Glutamatergic neuron (in vitro differentiated cells): ENCODE results near the gene BIK. TPM values are rescaled to one million over a fixed set of nuclear protein-coding genes. Genes with fewer than 3 reads are reported as not detected.

Experiments
- DNase-seq: peaks from one replicate; pipeline ENCODE4 v3.0.0; 2022
- H3K27ac Mint-ChIP-seq: one replicate; pipeline ENCODE4 v1.8.0; 2020; ENCODE audit warnings: mild to moderate bottlenecking, mixed read lengths, inconsistent platforms; ENCODE audit not compliant: unreplicated experiment
- H3K27me3 Mint-ChIP-seq: one replicate; pipeline ENCODE4 v1.8.0; 2020; ENCODE audit warnings: mild to moderate bottlenecking, moderate library complexity, mixed read lengths, inconsistent platforms; ENCODE audit not compliant: unreplicated experiment
- H3K36me3 Mint-ChIP-seq: one replicate; pipeline ENCODE4 v1.8.0; 2020; ENCODE audit warnings: mild to moderate bottlenecking, mixed read lengths, inconsistent platforms; ENCODE audit not compliant: unreplicated experiment
- H3K4me1 Mint-ChIP-seq: one replicate; pipeline ENCODE4 v1.8.0; 2020; ENCODE audit warnings: mild to moderate bottlenecking, low read depth, mixed read lengths, inconsistent platforms; ENCODE audit not compliant: unreplicated experiment
- H3K4me3 Mint-ChIP-seq: one replicate; pipeline ENCODE4 v1.8.0; 2020; ENCODE audit warnings: mild to moderate bottlenecking, mixed read lengths, inconsistent platforms; ENCODE audit not compliant: unreplicated experiment
- H3K9me3 Mint-ChIP-seq: one replicate; pipeline ENCODE4 v1.8.0; 2020; ENCODE audit warnings: mild to moderate bottlenecking, moderate library complexity, mixed read lengths, inconsistent platforms; ENCODE audit not compliant: unreplicated experiment
- total RNA-seq: library from RNA; stranded (reverse); fragmentation: NEBNext Ultra II Directional; extraction: Animal tissue kit (Norgen Biotek cat#: 25700); gene quantifications from one replicate; pipeline ENCODE4 v1.2.1, GENCODE V29; 2021; ENCODE audit not compliant: unreplicated experiment
- TF ChIP-seq, protein P1 (sequence below): fragments of 200-600 bp; sonication (generic); IDR thresholded peaks from one replicate; pipeline ENCODE4 v1.5.0; 2021; ENCODE audit not compliant: partially characterized antibody, unreplicated experiment

Gene BIK
- total RNA-seq, 1 donor from 2014 or later = 17.3 TPM

DNA sequence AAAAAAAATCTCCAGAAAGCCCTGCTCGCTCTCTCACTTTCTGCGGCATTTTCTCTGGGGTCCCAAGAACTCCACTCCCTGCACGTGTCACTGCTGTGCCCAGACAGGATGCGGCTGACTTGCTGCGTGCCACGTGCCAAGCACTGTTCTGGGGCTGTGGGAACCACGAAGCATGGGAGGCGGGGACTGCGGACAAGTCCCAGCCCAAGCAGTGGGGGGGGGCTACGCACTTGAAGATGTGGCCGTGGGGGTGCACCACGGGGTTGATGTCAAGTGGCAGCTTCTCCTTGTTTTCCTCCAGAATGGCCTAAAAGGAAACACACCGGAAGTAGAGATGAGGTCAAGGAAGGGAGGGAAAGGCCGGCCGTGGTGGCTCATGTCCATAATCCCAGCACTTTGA, 65.5 kb downstream of the BIK start:
- no peak for DNase-seq

DNA sequence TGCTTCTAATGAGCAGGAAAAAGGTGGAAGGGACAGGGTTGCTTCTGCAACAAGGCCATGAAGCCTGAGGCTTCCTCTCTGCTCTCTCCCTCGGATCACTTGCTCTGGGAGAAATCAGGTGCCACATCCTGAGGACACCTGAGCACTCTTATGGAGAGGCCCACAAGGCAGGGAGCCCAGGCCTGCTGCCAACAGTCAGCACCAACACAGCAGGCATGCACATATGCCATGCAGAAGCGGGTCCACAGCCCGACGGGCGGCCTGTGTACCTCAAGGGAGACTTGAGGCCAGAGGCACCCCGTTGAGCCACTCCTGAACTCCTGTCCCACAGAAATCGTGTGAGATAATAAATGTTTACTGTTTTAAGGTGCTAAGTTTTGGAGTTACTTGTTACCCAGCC, 66.9 kb downstream of the BIK start:
- TF ChIP-seq, protein P1, sequence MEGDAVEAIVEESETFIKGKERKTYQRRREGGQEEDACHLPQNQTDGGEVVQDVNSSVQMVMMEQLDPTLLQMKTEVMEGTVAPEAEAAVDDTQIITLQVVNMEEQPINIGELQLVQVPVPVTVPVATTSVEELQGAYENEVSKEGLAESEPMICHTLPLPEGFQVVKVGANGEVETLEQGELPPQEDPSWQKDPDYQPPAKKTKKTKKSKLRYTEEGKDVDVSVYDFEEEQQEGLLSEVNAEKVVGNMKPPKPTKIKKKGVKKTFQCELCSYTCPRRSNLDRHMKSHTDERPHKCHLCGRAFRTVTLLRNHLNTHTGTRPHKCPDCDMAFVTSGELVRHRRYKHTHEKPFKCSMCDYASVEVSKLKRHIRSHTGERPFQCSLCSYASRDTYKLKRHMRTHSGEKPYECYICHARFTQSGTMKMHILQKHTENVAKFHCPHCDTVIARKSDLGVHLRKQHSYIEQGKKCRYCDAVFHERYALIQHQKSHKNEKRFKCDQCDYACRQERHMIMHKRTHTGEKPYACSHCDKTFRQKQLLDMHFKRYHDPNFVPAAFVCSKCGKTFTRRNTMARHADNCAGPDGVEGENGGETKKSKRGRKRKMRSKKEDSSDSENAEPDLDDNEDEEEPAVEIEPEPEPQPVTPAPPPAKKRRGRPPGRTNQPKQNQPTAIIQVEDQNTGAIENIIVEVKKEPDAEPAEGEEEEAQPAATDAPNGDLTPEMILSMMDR = no peak
- no peak overlapping the region for H3K4me3 Mint-ChIP-seq
- no peaks in the 10 kb centered on the region for H3K36me3 Mint-ChIP-seq
- no peaks in the 10 kb centered on the region for H3K4me1 Mint-ChIP-seq
- H3K27ac Mint-ChIP-seq = no peak overlapping the region
- no peak for DNase-seq
- H3K9me3 Mint-ChIP-seq = no peaks in the 10 kb centered on the region
- H3K27me3 Mint-ChIP-seq = peaks cover 8% of the 10 kb centered on the region

More for the DNA sequence above, 65.5 kb downstream of the BIK start:
- TF ChIP-seq, protein P1 = no peak
- H3K9me3 Mint-ChIP-seq = no peaks in the 10 kb centered on the region
- H3K36me3 Mint-ChIP-seq = no peaks in the 10 kb centered on the region
- no peak overlapping the region for H3K4me3 Mint-ChIP-seq
- no peaks in the 10 kb centered on the region for H3K4me1 Mint-ChIP-seq
- peaks cover 5% of the 10 kb centered on the region for H3K27me3 Mint-ChIP-seq
- H3K27ac Mint-ChIP-seq = no peak overlapping the region

Other genes starting within 250 kb of the BIK start
- gene PACSIN2, start 95.6 kb upstream of the BIK start, total RNA-seq = 47.3 TPM
- gene TTLL1, start 21.4 kb upstream of the BIK start, total RNA-seq = 22.0 TPM
- gene MCAT, start 32.6 kb downstream of the BIK start, total RNA-seq = 12.7 TPM
- gene TSPO, start 40.8 kb downstream of the BIK start, total RNA-seq = 4.0 TPM
- gene TTLL12, start 76.4 kb downstream of the BIK start, total RNA-seq = 36.6 TPM
- 25.8 TPM for gene SCUBE1, start 232.6 kb downstream of the BIK start, total RNA-seq